Activated gamma-delta T cell (primary cell): ENCODE results near the gene PPFIA4.
"Not testable (repeated sequence)": the region's sequence is repeated elsewhere in the genome, so short reads cannot be mapped to it uniquely, and the experiment has no call there.

ENCODE experiments used
- DNase-seq: peaks from one replicate; lab custom pipeline; 2025; lab: John Stamatoyannopoulos, UW

PPFIA4 gene

GRCh38 chr1:203017061-203017460 lies 9.2 kb upstream of the PPFIA4 start:
- no peak for DNase-seq

DNA sequence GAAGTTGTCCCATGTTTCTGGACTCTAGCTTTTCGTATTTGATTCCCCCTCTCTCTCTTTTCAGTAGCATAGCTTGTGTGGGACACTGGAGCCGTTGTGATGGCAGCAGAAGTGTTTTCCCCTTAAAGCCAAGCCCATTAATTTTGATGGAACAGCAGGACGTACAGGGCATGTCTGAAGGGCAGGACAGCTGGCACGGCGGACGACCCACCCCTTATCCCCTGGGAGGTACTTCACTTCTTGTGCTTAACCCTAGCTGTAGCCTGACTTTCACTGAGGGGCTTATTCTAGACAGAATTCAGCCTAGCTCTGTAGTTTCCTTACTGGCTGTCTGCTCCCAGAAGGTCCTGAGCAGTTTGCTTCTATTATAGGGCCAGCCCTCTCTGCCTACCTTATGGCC lies 8.6 kb upstream of the PPFIA4 start:
- DNase-seq, result no peak

GRCh38 chr1:203022855-203023254 lies 3.4 kb upstream of the PPFIA4 start:
- DNase-seq, result not testable (repeated sequence)

- DNase-seq, result no peak
These were observed 633 bp upstream of the PPFIA4 start for GRCh38 chr1:203025686-203026030.

GRCh38 chr1:203026666-203027663 lies 674 bp downstream of the PPFIA4 start:
- no peak for DNase-seq

DNA sequence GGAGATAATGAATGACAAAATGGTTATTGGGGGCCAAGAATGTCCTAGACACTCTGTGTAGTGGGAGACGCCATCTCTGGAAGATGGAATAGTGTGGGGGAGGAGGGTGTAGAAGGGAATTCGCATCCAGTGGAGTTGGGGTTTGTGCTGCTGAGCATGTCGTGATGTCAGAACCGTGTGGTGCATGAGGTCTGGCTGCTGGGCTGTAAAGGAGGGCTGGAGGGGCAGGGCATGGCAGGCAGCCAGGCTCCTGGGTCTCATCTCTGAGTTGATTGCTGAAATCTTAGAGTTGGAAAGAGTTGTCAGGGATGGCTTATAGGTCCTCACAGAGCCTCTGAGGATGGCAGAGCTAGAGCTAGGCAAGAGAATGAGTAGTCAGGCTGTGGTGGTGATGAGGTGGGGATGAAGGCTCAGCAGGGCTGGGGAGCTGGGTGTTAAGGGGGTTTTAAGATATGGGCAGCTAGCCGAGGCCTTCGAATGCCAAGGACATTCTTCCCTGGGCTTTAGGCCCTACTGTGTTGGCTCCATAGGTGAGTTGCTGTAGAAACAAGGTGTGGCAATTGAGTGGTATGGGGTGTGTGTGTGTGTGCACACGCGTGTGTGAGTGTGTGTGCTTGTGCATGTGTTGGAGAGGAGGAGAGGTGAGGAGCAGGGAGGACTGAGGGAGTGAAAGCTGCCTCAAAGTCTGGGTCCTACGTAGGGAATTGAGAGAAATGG lies 1.9 kb downstream of the PPFIA4 start:
- no peak for DNase-seq

DNA sequence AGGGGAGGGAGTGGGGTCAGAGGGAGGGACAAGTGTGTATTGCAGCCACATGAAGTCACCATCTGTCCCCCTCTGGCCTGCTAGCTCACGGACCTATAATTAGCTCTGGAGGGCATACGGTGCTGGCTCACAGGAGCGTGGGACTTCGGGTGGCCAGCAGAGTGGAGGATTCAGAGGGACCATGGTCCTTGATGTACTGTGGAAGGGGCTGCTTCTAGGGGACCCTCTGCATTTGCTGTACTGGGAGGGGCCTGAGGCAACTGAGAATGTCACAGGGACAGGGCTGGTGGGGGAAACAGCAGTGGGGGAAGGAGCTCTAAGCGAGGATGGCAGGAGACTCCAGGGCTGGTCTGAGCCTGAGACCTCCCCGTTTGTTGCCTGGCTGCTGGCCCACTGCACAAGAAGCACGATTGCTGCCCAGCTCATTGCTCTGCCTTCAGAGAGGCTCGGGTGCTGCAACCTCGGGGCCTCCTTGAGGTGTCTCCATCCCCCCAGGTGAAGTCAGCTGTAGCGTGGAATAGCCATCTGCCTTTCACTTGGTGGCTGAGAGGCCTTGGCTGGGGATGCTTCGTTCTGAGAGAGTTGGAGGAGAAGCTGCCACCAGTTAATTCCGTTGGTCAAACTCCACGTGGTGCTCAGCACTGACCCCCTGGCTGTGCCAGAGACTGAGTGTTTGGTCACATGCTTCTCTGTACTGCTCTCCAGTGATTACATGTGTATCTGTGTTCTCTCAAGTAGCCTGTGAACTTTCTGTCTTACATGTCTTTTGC lies 2.7 kb downstream of the PPFIA4 start:
- DNase-seq, result no peak

- no peak for DNase-seq
These were observed 5.2 kb downstream of the PPFIA4 start for GRCh38 chr1:203031467-203031866.

DNA sequence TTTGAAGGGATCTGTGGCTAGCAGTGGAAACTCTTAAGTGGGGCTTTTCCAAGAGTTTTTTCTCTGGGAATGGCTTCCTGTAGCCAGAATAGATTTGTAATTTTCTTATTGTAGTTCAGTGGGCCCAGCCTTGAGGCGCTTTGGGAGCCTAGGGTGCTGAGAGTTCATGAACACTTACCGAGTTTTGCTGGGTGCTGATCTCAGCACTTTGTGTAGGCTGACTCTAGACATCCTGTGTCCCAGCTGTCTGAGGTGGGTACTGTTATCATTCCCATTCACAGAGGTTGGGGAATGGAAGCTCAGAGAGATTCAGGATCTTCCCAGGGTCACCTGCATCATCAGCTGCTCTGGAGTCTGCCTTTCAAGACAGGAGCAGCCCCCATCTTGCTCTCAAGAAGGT lies 7.0 kb downstream of the PPFIA4 start:
- no peak for DNase-seq

DNA sequence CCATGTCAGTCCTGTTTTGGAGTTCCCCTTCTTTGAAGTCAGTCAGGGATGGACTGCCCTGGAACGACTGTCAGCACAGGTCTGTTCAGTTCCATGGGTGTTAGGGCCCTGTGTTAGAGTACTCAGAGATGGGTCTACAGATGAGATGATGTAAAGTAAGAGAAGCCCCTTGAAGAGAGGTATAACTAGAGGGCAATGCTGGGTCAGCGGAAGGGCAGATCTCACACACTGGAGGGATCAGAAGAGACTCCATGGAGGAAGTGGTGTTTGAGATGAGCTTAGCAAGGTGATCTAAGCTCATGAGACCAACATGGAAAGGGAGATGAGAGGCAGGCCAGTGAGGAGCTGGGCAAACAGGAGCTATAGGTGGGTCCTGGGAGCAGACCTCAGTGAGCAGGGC lies 7.6 kb downstream of the PPFIA4 start:
- DNase-seq, result no peak

DNA sequence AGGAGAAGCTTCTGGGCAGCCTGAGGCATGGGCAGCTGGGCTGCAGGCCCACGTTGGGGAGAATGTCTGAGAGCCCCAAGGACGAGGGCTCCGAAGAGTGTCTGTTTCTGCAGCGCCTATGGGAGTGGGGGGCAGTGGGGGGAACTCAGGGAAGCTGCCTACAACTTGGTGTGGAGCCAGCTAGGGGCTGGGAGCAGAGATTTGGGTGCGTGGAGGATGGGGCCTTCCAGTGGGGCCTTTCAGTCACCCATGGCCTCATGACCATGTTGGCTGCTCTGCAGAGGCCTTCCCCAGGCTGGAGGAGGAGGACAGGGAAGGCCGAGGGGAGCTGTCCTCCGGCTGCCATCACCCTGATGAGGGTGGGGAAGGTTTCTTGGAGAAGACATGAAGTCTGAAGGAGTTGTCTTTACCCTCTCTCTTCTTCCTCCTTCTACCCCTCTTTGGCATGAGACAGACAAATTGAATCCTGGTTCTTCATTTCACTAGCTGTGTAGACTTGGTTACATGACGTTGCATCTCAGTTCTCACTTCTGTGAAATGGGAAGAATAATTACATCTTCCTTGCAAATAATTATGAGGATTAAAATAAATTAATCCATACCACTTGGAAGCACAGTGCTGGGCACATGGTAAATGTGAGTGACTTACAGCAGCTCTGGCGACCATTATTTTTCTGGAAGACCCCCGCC lies 8.3 kb downstream of the PPFIA4 start:
- no peak for DNase-seq

GRCh38 chr1:203035111-203036000 lies 9.1 kb downstream of the PPFIA4 start:
- no peak for DNase-seq

DNA sequence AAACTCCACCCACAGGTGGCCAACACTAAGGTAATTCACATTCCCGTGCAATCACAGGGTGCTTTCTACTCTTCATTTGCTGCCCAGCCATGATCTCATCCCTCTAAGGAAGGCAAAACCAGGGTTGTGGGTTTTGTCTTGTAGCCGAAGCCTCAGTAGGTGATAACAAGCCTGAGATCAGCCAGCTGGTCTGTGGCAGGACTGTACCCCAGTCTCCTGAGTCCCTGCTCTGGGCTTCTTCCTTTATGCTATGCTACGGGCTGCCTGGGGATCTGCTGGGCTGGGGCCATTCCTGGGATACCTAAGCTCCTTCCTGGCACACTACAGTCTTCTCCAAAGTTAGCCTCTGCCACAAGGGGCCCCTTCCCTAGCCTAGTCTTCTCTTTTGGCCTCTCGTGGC lies 9.8 kb downstream of the PPFIA4 start:
- no peak for DNase-seq

- DNase-seq, result no peak
These were observed 10.2 kb downstream of the PPFIA4 start for GRCh38 chr1:203036537-203036936.

GRCh38 chr1:203037509-203038190 lies 11.4 kb downstream of the PPFIA4 start:
- DNase-seq, result no peak

DNA sequence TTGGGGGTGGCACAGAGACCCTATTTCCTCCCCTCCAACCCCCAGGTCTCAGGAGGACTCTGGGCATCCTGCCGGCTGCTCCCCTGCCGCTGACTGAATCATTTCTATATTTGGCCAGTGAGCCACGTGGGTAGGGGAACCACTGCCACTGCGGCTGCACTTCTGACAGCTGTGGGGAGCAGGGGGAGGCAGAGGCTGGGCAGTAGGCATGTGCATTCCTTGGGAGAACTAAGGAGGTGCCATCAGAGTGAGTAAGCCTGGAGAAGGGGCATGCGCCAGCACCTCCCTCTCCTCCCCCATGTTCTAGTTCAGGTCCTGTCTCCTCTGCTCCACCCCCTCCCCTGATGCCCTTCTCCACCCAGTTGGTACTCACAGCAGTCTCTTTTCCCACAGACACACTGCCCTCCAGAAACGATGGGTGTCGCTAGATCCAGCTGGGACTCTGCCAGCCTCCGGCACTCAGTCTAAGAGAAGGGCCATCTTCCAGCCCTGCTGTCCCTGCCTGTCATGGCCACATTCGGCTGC lies 12.0 kb downstream of the PPFIA4 start:
- no peak for DNase-seq

DNA sequence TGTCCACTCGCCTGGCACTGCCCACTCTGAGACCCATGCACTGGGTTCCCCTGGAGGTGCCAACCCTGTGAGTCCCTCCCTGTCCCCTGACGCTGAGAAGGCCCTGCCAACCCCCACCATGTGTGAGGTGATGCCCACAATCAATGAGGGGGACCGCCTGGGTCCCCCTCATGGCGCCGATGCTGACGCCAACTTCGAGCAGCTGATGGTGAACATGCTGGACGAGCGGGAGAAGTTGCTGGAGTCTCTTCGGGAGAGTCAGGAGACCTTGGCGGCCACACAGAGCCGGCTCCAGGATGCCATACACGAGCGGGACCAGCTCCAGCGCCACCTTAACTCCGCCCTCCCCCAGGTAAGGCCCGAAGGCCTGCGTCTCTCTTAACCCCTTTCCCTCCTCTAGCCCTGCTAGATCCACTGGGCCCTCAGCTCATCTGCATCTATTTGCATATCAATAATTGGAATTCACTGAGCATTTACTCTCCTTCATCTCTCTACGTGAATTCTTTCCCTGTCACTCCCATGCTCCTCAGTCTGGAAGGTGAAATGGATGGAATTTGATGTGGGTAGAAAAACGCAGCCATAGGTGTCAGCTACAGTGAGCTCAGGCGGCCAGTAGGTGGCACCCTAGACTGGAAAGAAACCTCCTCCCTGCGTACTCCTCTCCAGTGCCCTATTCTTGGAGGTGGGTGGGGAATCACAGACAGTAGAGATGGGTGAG lies 12.8 kb downstream of the PPFIA4 start:
- DNase-seq, result no peak

DNA sequence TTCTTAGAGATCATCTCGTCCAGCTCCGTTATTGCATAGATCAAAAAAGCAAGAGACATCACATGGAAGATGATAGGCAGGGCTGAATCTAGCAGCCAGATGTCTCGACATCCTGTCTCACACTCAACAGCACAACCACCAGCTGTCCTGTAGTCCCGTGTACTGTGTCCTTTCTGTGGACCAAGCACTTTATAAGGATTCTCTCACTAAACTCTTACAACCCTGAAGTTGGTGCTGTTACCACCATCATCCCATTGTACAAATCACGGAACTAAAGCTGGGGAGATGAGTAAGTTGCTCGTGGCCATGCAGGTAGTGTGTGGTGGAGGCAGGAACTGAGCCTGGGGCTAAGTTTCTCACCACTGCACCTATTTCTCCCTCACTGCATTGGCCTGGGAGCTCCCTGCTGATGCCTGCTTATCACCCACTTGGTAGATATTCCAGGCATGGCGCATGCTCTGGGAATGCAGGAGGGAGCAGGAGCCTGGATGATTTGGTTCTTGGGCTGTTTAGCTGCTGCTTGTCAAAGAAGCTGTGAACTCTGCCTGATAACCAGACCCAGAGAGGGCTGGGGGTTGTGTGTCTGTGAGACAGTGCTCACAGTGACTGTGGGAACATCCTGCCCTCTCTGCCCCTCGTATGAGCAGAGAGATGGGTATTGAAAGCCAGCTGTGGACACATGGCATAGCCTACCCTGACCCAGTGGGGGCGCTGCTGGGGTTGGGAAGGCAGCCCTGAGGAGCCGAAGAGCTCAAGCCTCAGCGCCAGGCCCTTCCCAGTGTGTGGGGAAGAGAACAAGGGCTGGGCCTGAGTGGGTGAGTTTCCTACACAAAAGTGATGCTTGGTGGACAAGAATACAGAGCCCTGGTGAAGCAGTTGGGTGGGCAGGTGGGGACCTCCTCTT lies 13.6 kb downstream of the PPFIA4 start:
- no peak for DNase-seq
